Rectal smooth muscle tissue (tissue), 1 donor: ENCODE results near the gene GMPR.
A peak's percentile ranks its signal among the peaks of the same experiment; 100 is the strongest.
"Not testable (repeated sequence)": the region's sequence is repeated elsewhere in the genome, so short reads cannot be mapped to it uniquely, and the experiment has no call there.

ENCODE experiments used
- H3K27ac ChIP-seq: one replicate; pipeline ENCODE4 v1.7.0; 2013; ENCODE audit warnings: low read depth, low read length, inconsistent platforms
- H3K27me3 ChIP-seq: one replicate; pipeline ENCODE4 v1.7.0; 2013; ENCODE audit warnings: low read length; ENCODE audit not compliant: control insufficient read depth, insufficient read depth
- H3K36me3 ChIP-seq: one replicate; pipeline ENCODE4 v1.7.0; 2013; ENCODE audit warnings: low read length; ENCODE audit not compliant: control insufficient read depth, insufficient read depth
- H3K4me1 ChIP-seq: one replicate; pipeline ENCODE4 v1.7.0; 2013; ENCODE audit warnings: low read length; ENCODE audit not compliant: control insufficient read depth, insufficient read depth
- H3K4me3 ChIP-seq: one replicate; pipeline ENCODE4 v1.7.0; 2013; ENCODE audit warnings: low read length
- H3K9ac ChIP-seq: one replicate; pipeline ENCODE4 v1.7.0; 2013; ENCODE audit warnings: low read length

GMPR gene

DNA sequence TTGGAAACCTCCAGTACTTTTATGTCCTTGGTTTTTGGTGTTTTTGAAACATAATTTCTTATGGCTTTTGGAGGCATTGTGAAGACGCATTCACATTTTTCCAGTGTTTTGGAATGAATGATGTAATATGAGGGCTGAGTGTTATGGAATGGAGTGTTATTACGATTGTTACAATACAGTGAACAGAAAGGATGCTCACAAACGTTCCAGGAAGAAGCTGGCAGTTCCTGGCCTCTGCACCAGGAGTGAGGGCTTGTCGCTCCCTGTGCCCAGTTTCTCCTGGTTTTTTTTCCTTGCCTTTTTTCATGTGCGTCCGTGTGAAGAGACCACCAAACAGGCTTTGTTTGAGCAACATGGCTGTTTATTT lies 20.3 kb downstream of the GMPR start:
- H3K27ac ChIP-seq = peak overlapping the region; percentile 64
- H3K9ac ChIP-seq = no peak overlapping the region
- no peak overlapping the region for H3K4me3 ChIP-seq
- H3K36me3 ChIP-seq = no peaks in the 10 kb centered on the region
- no peaks in the 10 kb centered on the region for H3K27me3 ChIP-seq
- peaks cover 11% of the 10 kb centered on the region for H3K4me1 ChIP-seq

GRCh38 chr6:16259604-16260003 lies 21.2 kb downstream of the GMPR start:
- not testable (repeated sequence) for H3K9ac ChIP-seq, H3K36me3 ChIP-seq, H3K27me3 ChIP-seq, H3K4me3 ChIP-seq, H3K27ac ChIP-seq
- H3K4me1 ChIP-seq = peaks cover 11% of the 10 kb centered on the region

DNA sequence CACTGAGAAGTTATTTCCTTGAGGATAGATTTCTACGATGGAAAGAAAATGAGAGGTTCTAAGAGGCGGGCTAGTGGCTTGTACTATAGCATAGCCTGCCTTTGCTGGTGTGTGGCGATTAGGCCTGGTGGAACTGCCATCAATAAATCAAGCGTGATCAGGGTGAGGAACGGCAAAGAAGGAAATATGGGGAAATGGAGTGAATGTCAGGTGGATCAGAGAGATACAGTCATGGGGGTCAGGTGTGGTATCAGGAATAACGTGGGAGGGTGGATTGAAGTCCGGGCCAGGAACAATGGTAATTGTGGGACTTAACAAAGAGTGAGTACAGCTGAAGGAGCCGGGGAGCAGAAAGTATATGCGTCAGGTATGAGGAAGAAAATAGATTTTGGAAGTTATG lies 22.2 kb downstream of the GMPR start:
- H3K4me1 ChIP-seq = peaks cover 11% of the 10 kb centered on the region
- H3K27me3 ChIP-seq, H3K4me3 ChIP-seq, H3K36me3 ChIP-seq, H3K9ac ChIP-seq, H3K27ac ChIP-seq: not testable (repeated sequence)

- H3K4me1 ChIP-seq = peaks cover 11% of the 10 kb centered on the region
- not testable (repeated sequence) for H3K36me3 ChIP-seq, H3K4me3 ChIP-seq, H3K9ac ChIP-seq, H3K27me3 ChIP-seq, H3K27ac ChIP-seq
Observed at GRCh38 chr6:16262773-16263172, 24.4 kb downstream of the GMPR start.

DNA sequence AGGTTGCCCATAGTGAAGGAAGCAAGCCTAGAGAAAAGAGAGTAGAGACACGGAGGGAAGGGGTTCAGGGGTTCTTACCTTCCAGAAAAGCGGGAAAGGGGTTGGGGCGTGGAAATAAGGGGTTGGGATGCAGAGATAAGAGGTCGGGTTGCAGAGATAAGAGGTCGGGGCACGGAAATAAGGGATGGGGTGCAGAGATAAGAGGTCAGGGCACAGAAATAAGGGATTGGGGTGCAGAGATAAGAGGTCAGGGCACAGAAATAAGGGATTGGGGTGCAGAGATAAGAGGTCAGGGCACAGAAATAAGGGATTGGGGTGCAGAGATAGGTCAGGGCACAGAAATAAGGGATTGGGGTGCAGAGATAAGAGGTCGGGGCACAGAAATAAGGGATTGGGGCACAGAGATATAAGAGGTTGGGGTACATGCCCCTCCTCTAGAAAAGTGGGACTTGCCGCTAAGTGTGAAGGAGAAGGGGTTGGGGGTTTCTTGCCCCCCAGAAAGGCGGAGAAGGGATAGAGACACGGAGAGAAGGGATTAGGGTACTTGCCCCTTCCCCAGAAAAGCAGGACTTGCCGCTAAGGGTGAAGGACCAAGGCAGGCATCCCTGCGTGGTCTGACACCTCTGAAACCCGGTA lies 25.2 kb downstream of the GMPR start:
- H3K9ac ChIP-seq, H3K4me1 ChIP-seq, H3K4me3 ChIP-seq, H3K27ac ChIP-seq, H3K27me3 ChIP-seq, H3K36me3 ChIP-seq: not testable (repeated sequence)

DNA sequence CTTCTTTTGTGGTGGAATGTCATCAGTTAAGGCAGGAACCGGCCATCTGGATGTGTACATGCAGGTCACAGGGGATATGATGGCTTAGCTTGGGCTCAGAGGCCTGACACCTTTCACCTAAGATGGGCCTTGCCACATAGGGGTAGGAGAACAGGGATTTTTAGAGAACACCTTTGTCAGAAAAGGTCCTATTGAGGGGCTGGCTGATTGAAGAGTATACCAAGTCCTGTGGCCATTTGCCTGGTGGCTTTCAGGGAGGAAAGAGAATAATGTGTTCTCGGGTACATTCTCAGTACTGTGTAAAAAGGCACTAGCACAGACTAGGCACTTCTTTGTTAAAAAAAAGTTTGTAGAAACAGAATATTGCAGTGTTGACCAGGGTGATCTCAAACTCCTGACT lies 26.4 kb downstream of the GMPR start:
- no peaks in the 10 kb centered on the region for H3K4me1 ChIP-seq
- no peak overlapping the region for H3K9ac ChIP-seq
- H3K4me3 ChIP-seq = no peak overlapping the region
- no peaks in the 10 kb centered on the region for H3K36me3 ChIP-seq
- no peaks in the 10 kb centered on the region for H3K27me3 ChIP-seq
- H3K27ac ChIP-seq = no peak overlapping the region

DNA sequence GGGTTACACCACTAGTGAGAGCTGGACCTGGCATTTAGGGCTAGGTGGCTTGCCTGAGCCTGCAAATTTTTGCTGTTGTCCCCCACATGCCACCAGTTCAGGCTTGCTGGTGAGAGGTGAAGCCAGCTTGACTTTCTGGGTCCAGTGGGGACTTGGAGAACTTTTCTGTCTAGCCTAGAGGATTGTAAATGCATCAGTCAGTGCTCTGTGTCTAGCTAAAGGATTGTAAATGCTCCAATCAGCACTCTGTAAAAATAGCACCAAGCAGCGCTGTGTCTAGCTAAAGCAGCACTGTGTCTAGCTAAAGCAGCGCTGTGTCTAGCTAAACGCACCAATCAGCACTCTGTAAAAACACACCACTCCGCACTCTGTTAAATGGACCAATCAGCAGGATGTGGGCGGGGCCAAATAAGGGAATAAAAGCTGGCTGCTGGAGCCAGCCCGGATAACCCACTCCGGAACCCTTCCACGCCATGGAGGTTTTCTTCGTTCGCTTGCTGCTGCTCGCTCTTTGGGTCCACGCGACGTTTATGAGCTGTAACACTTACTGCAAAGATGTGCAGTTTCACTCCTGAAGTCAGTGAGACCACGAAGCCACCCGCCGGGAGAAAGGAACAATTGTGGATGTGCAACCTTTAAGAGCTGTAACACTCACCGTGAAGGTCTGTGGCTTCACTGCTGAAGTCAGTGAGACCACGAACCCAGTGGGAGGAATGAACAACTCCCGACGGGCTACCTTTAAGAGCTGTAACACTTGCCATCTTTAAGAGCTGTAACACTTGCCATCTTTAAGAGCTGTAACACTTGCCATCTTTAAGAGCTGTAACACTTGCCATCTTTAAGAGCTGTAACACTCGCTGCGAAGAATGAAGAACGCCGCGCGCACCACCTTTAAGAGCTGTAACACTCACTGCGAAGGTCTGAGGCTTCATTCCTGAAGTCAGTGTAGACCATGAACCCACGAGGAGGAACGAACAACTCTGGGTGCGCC lies 27.3 kb downstream of the GMPR start:
- H3K9ac ChIP-seq = no peak overlapping the region
- H3K27me3 ChIP-seq = no peaks in the 10 kb centered on the region
- H3K4me3 ChIP-seq = no peak overlapping the region
- H3K36me3 ChIP-seq = no peaks in the 10 kb centered on the region
- no peaks in the 10 kb centered on the region for H3K4me1 ChIP-seq
- H3K27ac ChIP-seq = no peak overlapping the region

DNA sequence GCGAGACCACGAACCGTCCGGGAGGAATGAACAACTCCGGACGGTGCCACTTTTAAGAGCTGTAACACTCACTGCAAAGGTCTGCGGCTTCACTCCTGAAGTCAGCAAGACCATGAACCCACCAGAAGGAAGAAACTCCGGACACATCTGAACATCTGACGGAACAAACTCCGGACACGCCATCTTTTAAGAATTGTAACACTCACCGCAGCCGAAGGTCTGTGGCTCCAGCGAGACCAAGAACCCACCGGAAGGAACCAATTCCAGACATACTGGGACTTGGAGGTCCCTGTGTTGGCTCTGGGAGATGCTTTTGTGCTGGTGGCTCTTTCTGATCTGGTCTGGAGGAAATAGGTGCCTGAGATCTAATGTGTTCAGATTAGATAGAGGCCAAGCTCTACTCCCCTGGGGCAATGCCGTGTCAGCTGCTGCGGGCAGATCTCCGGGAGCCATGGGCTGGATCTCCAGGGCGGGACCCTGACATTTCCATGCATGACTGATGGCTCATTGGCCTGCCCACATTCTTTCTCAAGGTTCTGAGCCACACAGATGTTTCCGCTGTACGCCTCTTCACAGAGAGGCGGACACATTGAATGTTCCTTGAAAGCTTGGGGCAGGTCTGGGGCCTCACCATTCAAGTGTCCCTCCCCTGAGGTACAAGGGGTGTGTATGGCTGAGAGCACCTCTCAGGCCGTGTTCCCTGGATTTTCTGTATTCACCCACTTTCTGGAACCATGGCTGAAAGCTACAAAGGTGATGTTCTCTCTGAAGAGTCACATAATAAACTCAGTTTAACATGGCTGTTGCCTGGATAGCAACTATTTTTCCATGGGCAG lies 29.3 kb downstream of the GMPR start:
- Histone ChIP-seq H3K4me3 (no peak overlapping the region), H3K9ac (no peak overlapping the region), H3K27me3 (no peaks in the 10 kb centered on the region), H3K4me1 (no peaks in the 10 kb centered on the region), H3K27ac (no peak overlapping the region), H3K36me3 (no peaks in the 10 kb centered on the region)

DNA sequence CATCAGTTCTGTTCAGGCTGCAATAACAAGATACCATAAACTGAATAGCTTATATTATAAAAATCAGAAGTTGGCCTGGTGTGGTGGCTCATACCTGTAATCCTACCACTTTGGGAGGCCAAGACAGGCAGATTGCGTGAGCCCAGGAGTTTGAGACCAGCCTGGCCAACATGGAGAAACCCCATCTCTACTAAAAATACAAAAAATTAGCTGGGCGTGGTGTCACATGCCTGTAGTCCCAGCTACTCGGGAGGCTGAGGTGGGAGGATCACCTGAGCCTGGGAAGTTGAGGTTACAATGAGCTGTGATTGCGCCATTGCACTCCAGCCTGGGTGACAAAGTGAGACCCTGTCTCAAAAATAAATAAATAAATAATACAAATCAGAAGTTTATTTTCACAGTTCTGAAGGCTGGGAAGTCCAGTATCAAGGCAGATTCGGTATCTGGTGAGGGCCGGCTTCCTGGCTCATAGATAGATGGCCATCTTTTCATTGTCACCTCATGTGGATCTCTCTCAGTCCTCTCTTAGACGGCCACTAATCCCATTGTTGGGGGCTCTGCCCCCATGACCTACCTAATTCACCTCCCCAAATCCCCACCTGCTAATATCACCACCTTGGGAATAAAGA lies 31.2 kb downstream of the GMPR start:
- H3K9ac ChIP-seq, H3K36me3 ChIP-seq, H3K27ac ChIP-seq, H3K4me3 ChIP-seq, H3K27me3 ChIP-seq, H3K4me1 ChIP-seq: not testable (repeated sequence)

DNA sequence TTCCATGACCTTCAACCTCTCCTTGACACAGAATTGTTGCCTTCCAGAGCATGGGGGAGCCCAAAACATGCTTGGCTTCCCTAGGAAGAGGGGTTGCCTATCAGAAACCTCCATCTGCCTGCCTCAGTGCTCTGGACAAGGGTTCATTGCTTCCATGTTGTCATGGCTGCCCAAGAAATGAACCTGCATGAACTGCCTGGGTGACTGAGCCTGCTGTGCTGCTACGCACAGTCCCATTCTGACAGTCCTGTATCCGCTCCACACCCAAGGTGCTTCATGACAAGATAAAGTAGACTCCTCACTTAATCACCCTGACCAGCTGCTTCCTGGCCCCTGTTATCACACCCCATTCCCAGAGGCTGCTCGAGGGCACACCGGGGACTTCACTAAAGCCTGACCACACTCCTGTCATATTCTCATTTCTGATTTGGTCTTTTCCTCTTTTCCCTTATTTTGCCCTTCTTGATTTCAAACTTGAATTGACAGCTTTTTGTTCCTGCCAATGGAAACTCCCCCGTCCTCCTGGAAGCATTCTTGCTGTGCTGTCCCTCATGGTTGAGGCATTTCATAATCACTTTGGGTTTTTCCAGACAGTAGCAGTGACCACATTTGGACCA lies 31.9 kb downstream of the GMPR start:
- no peak overlapping the region for H3K27ac ChIP-seq
- H3K4me3 ChIP-seq = no peak overlapping the region
- H3K4me1 ChIP-seq = peaks cover 6% of the 10 kb centered on the region
- H3K27me3 ChIP-seq = no peaks in the 10 kb centered on the region
- H3K9ac ChIP-seq = no peak overlapping the region
- no peaks in the 10 kb centered on the region for H3K36me3 ChIP-seq

DNA sequence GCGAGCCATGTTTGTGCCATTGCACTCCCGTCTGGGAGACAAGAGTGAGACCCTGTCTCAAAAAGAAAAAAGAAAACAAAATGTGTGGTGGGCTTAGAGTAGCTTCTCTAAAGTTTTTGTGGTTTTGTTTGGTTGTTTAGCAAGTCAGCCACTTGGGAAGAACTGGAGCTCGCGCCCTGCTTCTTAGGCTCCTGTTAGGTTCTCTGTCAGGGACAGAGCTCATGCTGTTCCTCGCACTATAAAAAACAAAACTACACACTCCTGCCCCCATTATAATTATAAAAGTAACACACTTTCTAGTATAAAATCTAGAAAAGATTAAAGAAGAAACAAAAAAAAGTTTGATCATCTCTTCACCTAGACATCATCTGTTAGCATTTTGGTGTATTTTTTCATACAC lies 33.0 kb downstream of the GMPR start:
- H3K36me3 ChIP-seq = no peaks in the 10 kb centered on the region
- H3K4me1 ChIP-seq = peaks cover 6% of the 10 kb centered on the region
- no peak overlapping the region for H3K9ac ChIP-seq
- no peak overlapping the region for H3K4me3 ChIP-seq
- H3K27ac ChIP-seq = no peak overlapping the region
- H3K27me3 ChIP-seq = no peaks in the 10 kb centered on the region

GRCh38 chr6:16272201-16272600 lies 33.8 kb downstream of the GMPR start:
- H3K4me1 ChIP-seq = peaks cover 10% of the 10 kb centered on the region
- H3K36me3 ChIP-seq = no peaks in the 10 kb centered on the region
- H3K27me3 ChIP-seq = no peaks in the 10 kb centered on the region
- no peak overlapping the region for H3K4me3 ChIP-seq
- H3K9ac ChIP-seq = no peak overlapping the region
- no peak overlapping the region for H3K27ac ChIP-seq
